Urinary bladder (tissue), 4 donors: Measurements from ENCODE around the gene MIS12. TPM values are rescaled to one million over a fixed set of nuclear protein-coding genes. Genes with fewer than 3 reads are reported as not detected.
A peak's percentile ranks its signal among the peaks of the same experiment; 100 is the strongest.

ENCODE experiments used
- DNase-seq: peaks from one replicate; pipeline ENCODE4 v3.0.0-alpha.2; 2015; ENCODE audit errors: extremely low spot score
- H3K27ac ChIP-seq: one replicate; pipeline ENCODE4 v1.5.1; 2013; ENCODE audit warnings: low read depth, mild to moderate bottlenecking, moderate library complexity
- H3K36me3 ChIP-seq: one replicate; pipeline ENCODE4 v1.6.1; 2013; ENCODE audit warnings: mild to moderate bottlenecking, moderate library complexity; ENCODE audit not compliant: insufficient read depth
- H3K4me1 ChIP-seq: one replicate; pipeline ENCODE4 v1.6.1; 2013; ENCODE audit warnings: mild to moderate bottlenecking, moderate library complexity; ENCODE audit not compliant: insufficient read depth
- H3K4me3 ChIP-seq: one replicate; pipeline ENCODE4 v1.5.1; 2013; ENCODE audit warnings: low read depth, low read length
- WGBS: extraction: QIAGEN DNeasy Blood & Tissue Kit; methylation state at CpG from one replicate; pipeline ENCODE4 v1.1.7; 2013; 5-methylcytosine and 5-hydroxymethylcytosine counted together
- polyA plus RNA-seq: library from polyadenylated mRNA; stranded (reverse); fragments of 200-250 nt; gene quantifications from one replicate; pipeline ENCODE4 v1.2.3, GENCODE V29; 2013
- total RNA-seq: library from RNA; depleted of rRNA; stranded (reverse); fragments of >200 nt; gene quantifications from one replicate; pipeline ENCODE4 v1.2.3, GENCODE V29; 2014
- donor health status: healthy with polysubstance abuse.
- donor health status: healthy.

Gene MIS12
- total and polyA plus RNA-seq, 2 donors: 13.1 to 26.4 TPM

DNA sequence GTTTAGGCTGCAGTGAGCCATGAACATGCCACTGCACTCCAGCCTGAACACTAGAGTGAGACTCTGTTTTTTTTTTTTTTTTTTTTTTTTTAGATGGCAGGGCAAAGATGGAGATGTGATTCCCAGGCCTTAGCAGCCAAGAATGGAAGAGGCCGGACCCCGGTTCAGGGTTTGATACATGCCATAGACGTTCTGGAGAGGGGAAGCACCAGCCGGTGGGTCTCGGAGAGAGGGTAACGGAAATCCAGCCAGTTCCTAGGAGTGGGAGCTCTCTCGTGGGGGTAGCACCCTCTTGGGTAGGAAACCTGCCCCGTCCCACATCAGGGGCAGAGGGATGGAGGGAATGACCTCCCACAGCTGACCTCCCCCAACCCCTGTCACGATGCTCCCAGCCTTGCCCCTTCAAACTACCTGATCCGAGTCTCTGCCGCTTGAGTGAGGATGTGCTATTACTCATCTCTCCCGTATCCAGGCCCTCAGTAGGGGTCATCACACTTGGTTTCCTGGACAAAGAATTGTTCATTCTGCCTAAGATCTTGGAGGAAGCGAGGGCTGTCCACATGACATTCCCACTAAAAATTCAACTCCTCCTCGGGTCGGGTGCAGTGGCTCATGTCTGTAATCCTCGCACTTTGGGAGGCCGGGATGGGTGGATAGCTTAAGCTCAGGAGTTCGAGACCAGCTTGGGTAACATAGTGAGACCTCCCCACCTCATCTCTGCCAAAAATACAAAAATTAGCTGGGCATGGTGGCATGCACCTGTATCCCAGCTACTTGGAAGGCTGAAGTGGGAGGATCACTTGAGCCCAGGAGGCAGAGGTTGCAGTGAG, 47.3 kb downstream of the MIS12 start:
- H3K4me1 ChIP-seq: no peaks in the 10 kb centered on the region
- peaks cover 6% of the 10 kb centered on the region for H3K36me3 ChIP-seq
- 85% methylated on average over 18 of the region's 18 CpGs for WGBS
- no peak overlapping the region for H3K27ac ChIP-seq
- H3K4me3 ChIP-seq: no peak overlapping the region
- no peak for DNase-seq

DNA sequence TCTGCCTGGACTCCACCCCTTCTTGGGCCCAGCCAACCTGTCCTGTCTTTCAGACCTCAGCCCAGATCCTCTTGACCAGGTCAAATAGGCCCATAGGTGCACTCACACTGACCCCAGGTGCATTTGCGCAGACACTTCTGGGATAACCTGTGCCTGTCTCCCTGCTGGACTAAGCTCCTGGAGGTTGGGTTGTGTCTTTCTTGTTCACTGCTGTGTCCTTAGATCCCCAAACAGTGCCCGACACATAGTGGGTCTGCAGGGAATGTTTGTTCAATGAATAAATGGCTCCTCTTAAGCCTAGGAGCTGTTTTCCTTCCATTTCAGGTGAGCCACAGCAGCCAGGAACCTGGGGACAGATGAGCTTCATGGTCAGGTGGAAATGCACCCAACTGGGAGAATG, 49.1 kb downstream of the MIS12 start:
- 98% methylated on average over 2 of the region's 2 CpGs for WGBS
- H3K27ac ChIP-seq: no peak overlapping the region
- no peak for DNase-seq
- H3K4me1 ChIP-seq: no peaks in the 10 kb centered on the region
- no peak overlapping the region for H3K4me3 ChIP-seq
- peaks cover 4% of the 10 kb centered on the region for H3K36me3 ChIP-seq

DNA sequence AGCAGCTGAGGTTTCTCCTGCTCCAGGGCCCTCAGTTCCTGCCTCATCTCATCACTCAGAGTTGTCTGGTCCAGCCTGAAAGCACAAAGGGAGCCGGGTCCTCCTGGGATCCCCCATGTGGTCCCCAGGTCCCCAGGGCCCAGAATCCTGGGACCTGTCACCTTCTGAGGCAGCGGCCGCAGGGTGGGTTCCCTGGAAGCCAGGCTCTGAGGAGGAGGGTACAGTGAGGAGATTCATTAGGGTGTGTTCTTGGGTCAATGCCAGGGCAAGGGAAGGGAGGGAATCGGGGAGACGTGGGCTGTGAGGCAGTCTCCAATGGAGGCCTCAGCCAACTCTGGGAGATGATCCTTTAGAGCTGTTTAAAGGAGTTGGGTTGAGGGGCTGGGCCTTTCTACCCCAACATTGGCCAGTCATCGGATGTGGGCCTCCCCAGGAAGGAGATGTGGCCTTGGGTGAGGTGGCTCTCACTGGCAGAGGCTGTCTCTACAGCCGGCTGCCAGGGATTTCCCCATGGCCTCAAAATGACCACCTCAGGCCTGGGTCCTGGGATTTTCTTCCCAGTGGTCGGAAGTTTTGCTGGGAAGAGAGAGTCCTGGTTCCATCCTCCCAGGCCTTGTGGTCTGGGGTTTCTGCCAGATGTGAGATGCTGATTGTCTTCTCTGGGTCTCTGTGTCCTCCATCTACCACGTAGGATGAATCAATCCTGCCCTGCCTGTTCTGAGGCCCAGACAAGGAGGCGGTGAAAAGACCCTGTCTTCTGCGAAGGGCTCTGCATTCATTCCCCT, 50.7 kb downstream of the MIS12 start:
- H3K36me3 ChIP-seq: peaks cover 2% of the 10 kb centered on the region
- no peak overlapping the region for H3K4me3 ChIP-seq
- peak; percentile 18 for DNase-seq
- no peak overlapping the region for H3K27ac ChIP-seq
- 63% methylated on average over 11 of the region's 11 CpGs for WGBS
- H3K4me1 ChIP-seq: no peaks in the 10 kb centered on the region

DNA sequence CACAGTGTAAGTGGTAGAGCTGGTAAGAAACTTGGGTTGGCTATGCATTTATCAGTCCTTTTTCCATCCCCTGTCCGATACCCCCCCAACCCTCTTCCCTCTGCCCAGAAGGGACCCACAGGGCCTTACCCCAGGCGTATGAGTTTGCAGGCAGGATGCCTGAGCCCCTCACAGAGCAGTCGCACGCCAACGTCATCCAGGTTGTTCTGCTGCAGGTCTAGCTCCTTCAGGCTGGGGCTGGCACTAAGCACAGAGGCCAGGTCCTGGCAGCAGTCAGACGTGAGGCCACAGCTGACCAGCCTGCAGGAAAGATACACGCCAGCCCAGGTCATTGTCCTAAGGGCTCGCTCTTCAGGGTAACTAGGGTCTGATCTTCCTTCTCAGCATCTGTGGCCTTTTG, 52.9 kb downstream of the MIS12 start:
- H3K27ac ChIP-seq: no peak overlapping the region
- H3K36me3 ChIP-seq: no peaks in the 10 kb centered on the region
- WGBS: 95% methylated on average over 8 of the region's 8 CpGs
- no peaks in the 10 kb centered on the region for H3K4me1 ChIP-seq
- H3K4me3 ChIP-seq: no peak overlapping the region
- DNase-seq: no peak

DNA sequence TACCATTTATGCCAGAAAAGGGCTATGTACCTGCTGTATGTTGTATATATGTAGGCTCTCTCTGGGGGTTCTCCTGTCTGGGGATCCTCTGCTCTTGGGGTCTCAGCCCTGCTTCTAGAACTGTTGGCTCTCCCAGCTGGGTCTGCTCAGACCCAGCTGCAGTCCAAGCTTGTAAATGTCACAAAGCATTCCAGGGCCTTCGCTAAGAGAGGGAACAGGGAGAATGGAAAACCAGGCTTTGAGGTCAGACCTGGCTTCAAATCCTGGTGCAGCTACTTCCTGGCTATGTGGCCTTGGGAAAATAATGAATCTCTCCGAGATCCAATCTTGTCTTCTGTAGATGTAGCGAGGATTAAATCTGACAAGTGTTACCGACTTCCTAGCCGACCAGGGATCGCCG, 54.0 kb downstream of the MIS12 start:
- Histone ChIP-seq H3K4me3 (no peak overlapping the region), H3K27ac (no peak overlapping the region), H3K4me1 (no peaks in the 10 kb centered on the region), H3K36me3 (no peaks in the 10 kb centered on the region)
- 44% methylated on average over 7 of the region's 7 CpGs for WGBS
- DNase-seq: no peak

Other genes with a start within 250 kb of the MIS12 start
- gene RABEP1, start 204.3 kb upstream of the MIS12 start, total RNA-seq: 50.3 TPM
- gene RABEP1, start 204.3 kb upstream of the MIS12 start, polyA plus RNA-seq: 25.9 TPM
- gene NUP88, start 66.9 kb upstream of the MIS12 start, total RNA-seq: 70.4 TPM
- 43.5 TPM for gene NUP88, start 66.9 kb upstream of the MIS12 start, polyA plus RNA-seq
- gene RPAIN, start 66.4 kb upstream of the MIS12 start, total RNA-seq: 31.5 TPM
- 29.7 TPM for gene RPAIN, start 66.4 kb upstream of the MIS12 start, polyA plus RNA-seq
- 94.9 TPM for gene C1QBP, start 47.4 kb upstream of the MIS12 start, total RNA-seq
- gene C1QBP, start 47.4 kb upstream of the MIS12 start, polyA plus RNA-seq: 108 TPM
- gene DHX33, start 17.6 kb upstream of the MIS12 start, total RNA-seq: 9.1 TPM
- gene DHX33, start 17.6 kb upstream of the MIS12 start, polyA plus RNA-seq: 8.3 TPM
- 41.6 TPM for gene DERL2, start 388 bp upstream of the MIS12 start, total RNA-seq
- gene DERL2, start 388 bp upstream of the MIS12 start, polyA plus RNA-seq: 34.0 TPM
- gene NLRP1, start 97.9 kb downstream of the MIS12 start, total RNA-seq: 33.0 TPM
- gene NLRP1, start 97.9 kb downstream of the MIS12 start, polyA plus RNA-seq: 22.3 TPM